Activated T-helper 17 cell treated with anti-CD3 and anti-CD28 coated beads, Interleukin-2, amount 50 U/mL, for 72 hours (primary cell): ENCODE results near the gene CA4. TPM values are rescaled to one million over a fixed set of nuclear protein-coding genes. Genes with fewer than 3 reads are reported as not detected.
"Not testable (repeated sequence)": the region's sequence is repeated elsewhere in the genome, so short reads cannot be mapped to it uniquely, and the experiment has no call there.

Experiments
- ATAC-seq: fragments of 150-1000 bp; cut with Tn5 transposase; replicated peaks from 2 replicates; pipeline ENCODE4 v1.10.0; 2021; ENCODE audit warnings: mild to moderate bottlenecking, moderate library complexity
- H3K27ac Mint-ChIP-seq: one replicate; pipeline ENCODE4 v1.8.0; 2022; ENCODE audit warnings: mixed read lengths
- H3K27me3 Mint-ChIP-seq: one replicate; pipeline ENCODE4 v1.8.0; 2022; ENCODE audit warnings: mixed read lengths
- H3K36me3 Mint-ChIP-seq: one replicate; pipeline ENCODE4 v1.8.0; 2022; ENCODE audit warnings: low read depth, mild to moderate bottlenecking, mixed read lengths
- H3K4me1 Mint-ChIP-seq: one replicate; pipeline ENCODE4 v1.8.0; 2022; ENCODE audit warnings: mixed read lengths
- H3K4me3 Mint-ChIP-seq: one replicate; pipeline ENCODE4 v1.8.0; 2022; ENCODE audit warnings: mild to moderate bottlenecking, mixed read lengths
- H3K9me3 Mint-ChIP-seq: one replicate; pipeline ENCODE4 v1.8.0; 2022; ENCODE audit warnings: mixed read lengths
- total RNA-seq, 2 donors: library from RNA; stranded (reverse); gene quantifications; one replicate each; pipeline ENCODE4 v1.2.3, GENCODE V29; 2022

The CA4 gene
- total RNA-seq, 2 donors from 2014 or later: not detected

DNA sequence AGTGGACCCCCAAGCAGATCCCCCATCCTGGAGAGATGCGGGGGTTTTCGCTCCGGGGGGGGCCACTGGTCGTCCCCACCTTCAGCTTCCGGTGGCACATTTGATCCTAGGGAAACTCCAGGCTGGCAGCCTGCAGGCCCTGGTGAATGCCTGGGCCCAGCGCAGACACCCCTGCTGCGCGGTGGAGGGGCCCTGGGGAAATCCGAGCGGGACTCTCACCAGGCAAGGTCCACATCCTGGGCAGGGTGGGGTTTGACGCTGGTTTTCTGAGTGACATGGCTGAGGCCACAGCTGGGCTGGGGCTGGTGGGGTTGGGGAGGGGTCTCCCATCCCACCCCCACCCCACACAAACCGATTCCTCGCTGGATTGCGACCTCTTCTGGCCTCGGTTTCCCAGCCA lies 30.6 kb upstream of the CA4 start:
- not testable (repeated sequence) for H3K27ac Mint-ChIP-seq, H3K4me1 Mint-ChIP-seq, H3K36me3 Mint-ChIP-seq, H3K9me3 Mint-ChIP-seq, H3K27me3 Mint-ChIP-seq, H3K4me3 Mint-ChIP-seq
- peak; percentile 27 for ATAC-seq

- peak; percentile 43 for ATAC-seq
- not testable (repeated sequence) for H3K27ac Mint-ChIP-seq, H3K36me3 Mint-ChIP-seq, H3K9me3 Mint-ChIP-seq, H3K27me3 Mint-ChIP-seq, H3K4me3 Mint-ChIP-seq, H3K4me1 Mint-ChIP-seq
Measured at GRCh38 chr17:60119807-60120748, 29.7 kb upstream of the CA4 start.

GRCh38 chr17:60127068-60128064 lies 22.4 kb upstream of the CA4 start:
- ATAC-seq: no peak
- Mint-ChIP-seq H3K9me3 (no peaks in the 10 kb centered on the region), H3K27me3 (no peaks in the 10 kb centered on the region), H3K4me1 (no peaks in the 10 kb centered on the region), H3K4me3 (no peak overlapping the region), H3K36me3 (peaks cover 9% of the 10 kb centered on the region), H3K27ac (no peak overlapping the region)

GRCh38 chr17:60128171-60128859 lies 21.5 kb upstream of the CA4 start:
- H3K27me3 Mint-ChIP-seq: no peaks in the 10 kb centered on the region
- H3K27ac Mint-ChIP-seq: no peak overlapping the region
- ATAC-seq: no peak
- H3K4me1 Mint-ChIP-seq: peaks cover 3% of the 10 kb centered on the region
- peaks cover 13% of the 10 kb centered on the region for H3K36me3 Mint-ChIP-seq
- no peak overlapping the region for H3K4me3 Mint-ChIP-seq
- no peaks in the 10 kb centered on the region for H3K9me3 Mint-ChIP-seq

GRCh38 chr17:60129164-60129563 lies 20.6 kb upstream of the CA4 start:
- Mint-ChIP-seq H3K9me3 (no peaks in the 10 kb centered on the region), H3K27me3 (no peaks in the 10 kb centered on the region), H3K27ac (no peak overlapping the region), H3K36me3 (peaks cover 13% of the 10 kb centered on the region), H3K4me3 (no peak overlapping the region), H3K4me1 (peaks cover 8% of the 10 kb centered on the region)
- no peak for ATAC-seq

DNA sequence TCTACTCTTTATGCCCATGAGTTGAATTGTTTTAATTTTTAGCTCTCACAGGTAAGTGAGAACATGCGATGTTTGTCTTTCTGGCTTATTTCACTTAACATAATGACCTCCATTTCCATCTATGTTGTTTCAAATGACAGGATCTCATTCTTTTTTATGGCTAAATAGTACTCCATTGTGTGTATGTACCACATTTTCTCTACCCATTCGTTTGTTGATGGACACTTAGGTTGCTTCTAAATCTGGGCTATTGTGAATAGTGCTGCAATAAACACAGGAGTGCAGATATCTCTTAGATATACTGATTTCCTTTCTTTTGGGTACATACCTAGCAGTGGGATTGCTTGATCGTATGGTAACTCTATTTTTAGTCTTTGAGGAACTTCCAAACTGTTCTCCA lies 19.3 kb upstream of the CA4 start:
- H3K4me1 Mint-ChIP-seq: peaks cover 10% of the 10 kb centered on the region
- H3K9me3 Mint-ChIP-seq: no peaks in the 10 kb centered on the region
- H3K36me3 Mint-ChIP-seq: peaks cover 13% of the 10 kb centered on the region
- no peak overlapping the region for H3K27ac Mint-ChIP-seq
- ATAC-seq: no peak
- H3K4me3 Mint-ChIP-seq: no peak overlapping the region
- no peaks in the 10 kb centered on the region for H3K27me3 Mint-ChIP-seq

DNA sequence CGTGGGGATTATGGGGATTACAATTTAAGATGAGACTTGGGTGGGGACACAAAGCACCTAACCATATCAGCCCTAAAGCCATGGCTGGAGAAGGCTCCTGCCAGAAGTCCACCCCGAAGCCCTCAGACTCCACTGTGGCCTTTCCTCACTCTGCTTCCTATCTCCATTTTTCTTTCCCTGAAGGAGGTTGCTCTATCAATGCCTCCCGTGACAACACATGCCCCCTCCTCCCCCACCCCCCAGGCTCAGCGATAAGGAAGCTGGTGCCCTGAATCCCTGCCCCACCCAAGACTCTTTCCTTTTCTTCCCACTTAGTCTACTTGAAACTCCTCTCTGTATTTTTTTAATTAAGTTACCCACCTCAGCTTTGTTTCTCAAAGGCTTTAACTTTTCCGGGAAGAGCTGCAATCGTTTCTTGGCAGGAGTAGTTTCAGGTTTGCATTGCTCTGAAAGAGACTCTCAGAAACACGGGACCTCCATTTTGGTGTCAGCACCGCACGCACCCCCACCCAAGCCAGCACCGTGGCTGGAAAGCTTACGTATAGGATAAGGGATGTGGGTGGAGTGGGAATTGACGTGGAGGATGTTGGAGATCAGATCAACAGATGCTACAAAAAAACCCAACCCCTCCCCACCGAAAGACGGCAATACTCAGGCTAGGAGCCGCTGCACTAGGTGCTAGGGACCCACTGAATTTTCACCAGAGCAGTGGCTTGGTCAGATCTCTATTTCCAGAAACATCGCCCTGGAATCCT lies 15.2 kb upstream of the CA4 start:
- ATAC-seq: peak; percentile 16
- peaks cover 10% of the 10 kb centered on the region for H3K4me1 Mint-ChIP-seq
- H3K27ac Mint-ChIP-seq: peak overlapping the region; percentile 94
- no peaks in the 10 kb centered on the region for H3K9me3 Mint-ChIP-seq
- peak overlapping the region; percentile 99 for H3K4me3 Mint-ChIP-seq
- peaks cover 13% of the 10 kb centered on the region for H3K36me3 Mint-ChIP-seq
- peaks cover 8% of the 10 kb centered on the region for H3K27me3 Mint-ChIP-seq

DNA sequence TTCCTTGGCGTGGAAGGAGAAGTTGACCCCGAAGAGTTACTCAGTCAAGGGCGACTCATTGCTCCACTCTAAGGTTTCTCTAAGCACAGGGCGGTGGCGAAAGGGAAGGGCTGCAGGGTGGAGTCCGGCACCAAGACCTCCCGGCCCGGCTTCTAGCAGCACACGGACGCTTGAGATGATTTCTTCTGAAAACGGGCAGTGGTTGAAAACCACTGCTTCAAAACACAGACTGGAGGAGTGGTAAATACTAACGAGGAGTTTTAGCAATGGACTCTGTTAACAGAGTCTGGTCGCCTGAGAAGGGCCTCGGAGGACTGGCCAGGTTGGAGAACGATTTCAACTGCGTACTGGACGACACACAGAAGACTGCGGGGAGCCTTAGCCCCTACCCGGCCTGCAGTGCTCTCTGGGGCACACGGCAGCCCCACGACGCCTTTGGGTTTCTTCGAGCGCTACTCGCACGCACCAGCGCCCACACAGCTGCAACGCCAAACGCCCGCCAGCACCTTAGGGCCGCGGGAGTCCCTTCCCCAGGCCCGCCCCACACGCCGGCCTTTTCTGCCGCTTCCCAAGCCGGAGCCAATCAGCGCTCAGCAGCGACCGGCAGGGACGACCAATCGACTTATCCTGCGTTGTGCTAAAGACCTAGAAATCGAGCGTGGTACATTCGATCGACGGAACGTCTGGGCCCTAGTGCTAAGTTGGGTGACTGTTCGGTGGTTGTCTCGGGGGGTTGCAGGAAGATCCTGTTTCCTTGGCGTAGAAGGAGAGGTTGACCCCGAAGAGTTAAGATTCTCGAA lies 14.4 kb upstream of the CA4 start:
- Mint-ChIP-seq H3K27me3 (peaks cover 12% of the 10 kb centered on the region), H3K36me3 (peaks cover 13% of the 10 kb centered on the region), H3K4me3 (peak overlapping the region; percentile 99)

GRCh38 chr17:60135951-60136666 lies 13.7 kb upstream of the CA4 start:
- Mint-ChIP-seq H3K9me3 (no peaks in the 10 kb centered on the region), H3K27ac (no peak overlapping the region), H3K27me3 (peaks cover 18% of the 10 kb centered on the region)

More for the DNA sequence above, 14.4 kb upstream of the CA4 start:
- peaks cover 10% of the 10 kb centered on the region for H3K4me1 Mint-ChIP-seq
- peak overlapping the region; percentile 94 for H3K27ac Mint-ChIP-seq
- H3K9me3 Mint-ChIP-seq: no peaks in the 10 kb centered on the region
- ATAC-seq: peak; percentile 96

DNA sequence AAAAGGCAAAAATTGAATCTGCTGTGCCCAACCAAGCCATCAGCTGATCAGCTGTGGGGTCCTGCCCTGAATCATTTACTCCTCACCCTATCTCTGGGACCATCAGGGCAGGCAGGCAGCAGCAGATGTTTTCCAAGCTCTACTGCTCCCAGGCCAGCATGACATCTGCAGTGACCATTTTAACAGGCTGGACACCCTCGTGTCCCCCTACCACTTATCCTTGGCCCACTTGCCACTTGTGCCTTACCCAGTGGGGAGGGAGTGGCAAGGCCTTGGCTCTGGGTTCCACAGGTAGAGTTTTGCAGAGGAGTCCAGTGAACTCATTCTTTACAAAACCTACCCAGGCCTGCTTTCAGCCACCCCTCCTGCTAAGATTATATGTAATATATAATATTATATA lies 12.0 kb upstream of the CA4 start:
- H3K27me3 Mint-ChIP-seq: peaks cover 27% of the 10 kb centered on the region
- peaks cover under 1% of the 10 kb centered on the region for H3K36me3 Mint-ChIP-seq
- no peak overlapping the region for H3K4me3 Mint-ChIP-seq
- H3K27ac Mint-ChIP-seq: no peak overlapping the region
- ATAC-seq: no peak
- H3K9me3 Mint-ChIP-seq: no peaks in the 10 kb centered on the region
- H3K4me1 Mint-ChIP-seq: peaks cover 11% of the 10 kb centered on the region

More at GRCh38 chr17:60135951-60136666, 13.7 kb upstream of the CA4 start:
- Mint-ChIP-seq H3K4me3 (peak overlapping the region; percentile 99), H3K4me1 (peaks cover 10% of the 10 kb centered on the region), H3K36me3 (peaks cover 13% of the 10 kb centered on the region)
- ATAC-seq: no peak

DNA sequence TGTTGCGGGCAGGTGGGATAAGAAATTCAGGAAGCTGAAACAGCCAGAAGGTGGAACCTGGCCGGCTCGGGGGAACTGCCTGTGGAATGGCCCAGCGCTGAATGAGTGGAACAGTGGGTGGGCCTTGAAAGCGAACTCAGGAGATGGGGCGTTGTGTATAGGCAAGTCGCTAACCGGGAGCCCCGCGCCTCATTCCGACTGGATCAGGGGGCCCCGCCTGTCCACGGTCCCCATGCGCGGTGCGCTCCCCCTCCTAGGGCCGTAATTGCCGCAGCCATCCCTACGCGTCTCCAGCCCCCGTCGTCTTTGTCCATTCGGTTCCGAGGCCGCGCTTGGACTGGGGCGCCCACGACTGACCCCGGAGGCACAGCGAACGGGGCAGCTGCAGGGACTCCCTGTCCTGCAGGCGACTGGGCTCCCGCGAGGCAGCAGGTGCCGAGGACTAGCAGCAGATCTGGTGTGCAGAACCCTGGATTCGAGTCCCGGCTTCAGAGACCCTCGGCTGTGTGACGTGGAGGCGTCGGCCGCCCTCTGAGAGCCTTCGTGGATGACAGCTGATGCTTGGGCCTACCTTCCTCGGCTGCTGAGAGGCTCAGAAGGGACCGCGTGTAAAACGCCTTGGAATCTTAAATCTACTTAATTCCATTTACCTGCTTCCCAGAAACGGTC lies 10.9 kb upstream of the CA4 start:
- Mint-ChIP-seq H3K27ac (no peak overlapping the region), H3K36me3 (no peaks in the 10 kb centered on the region), H3K4me1 (peaks cover 11% of the 10 kb centered on the region), H3K27me3 (peaks cover 37% of the 10 kb centered on the region), H3K4me3 (no peak overlapping the region), H3K9me3 (no peaks in the 10 kb centered on the region)
- ATAC-seq: no peak
